UCSD-AML1 (cell line): ENCODE results near the gene TIMP2.
A peak's percentile ranks its signal among the peaks of the same experiment; 100 is the strongest.
"Not testable (repeated sequence)": the region's sequence is repeated elsewhere in the genome, so short reads cannot be mapped to it uniquely, and the experiment has no call there.

ENCODE experiments used
- DNase-seq: peaks from one replicate; lab custom pipeline; 2025; ENCODE audit not compliant: unreplicated experiment; lab: John Stamatoyannopoulos, UW

Gene TIMP2

DNA sequence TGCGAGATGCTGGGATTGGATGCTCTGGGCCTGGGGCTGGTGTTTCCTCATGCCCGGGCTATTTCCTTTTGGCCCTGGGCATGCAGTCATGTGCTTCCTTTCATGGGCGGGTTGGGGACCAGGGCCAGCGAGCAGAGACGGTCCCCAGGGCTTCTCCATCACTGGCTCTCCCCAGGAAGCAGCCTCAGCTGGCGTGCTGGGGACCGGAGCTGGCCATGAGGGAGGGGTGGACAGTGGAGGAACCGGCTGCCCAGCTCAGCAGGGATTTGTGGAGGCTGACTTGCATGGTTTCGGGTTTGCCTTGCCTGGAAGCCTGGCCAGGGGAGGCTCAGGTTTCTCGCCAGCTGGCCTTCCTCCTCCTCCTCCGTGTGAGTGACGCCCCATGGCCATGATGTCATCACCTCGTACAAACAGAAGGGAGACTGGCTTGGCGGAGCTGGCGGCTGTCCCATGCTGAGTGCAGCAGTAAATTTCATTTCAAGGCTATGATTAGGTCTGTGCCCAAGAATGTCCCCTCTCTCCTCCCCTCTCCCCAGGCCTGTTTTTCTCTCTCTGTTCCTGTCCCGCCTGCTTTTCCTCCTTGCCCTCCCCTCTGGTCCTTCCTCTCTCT lies 8.9 kb upstream of the TIMP2 start:
- DNase-seq, result peak; percentile 58

DNA sequence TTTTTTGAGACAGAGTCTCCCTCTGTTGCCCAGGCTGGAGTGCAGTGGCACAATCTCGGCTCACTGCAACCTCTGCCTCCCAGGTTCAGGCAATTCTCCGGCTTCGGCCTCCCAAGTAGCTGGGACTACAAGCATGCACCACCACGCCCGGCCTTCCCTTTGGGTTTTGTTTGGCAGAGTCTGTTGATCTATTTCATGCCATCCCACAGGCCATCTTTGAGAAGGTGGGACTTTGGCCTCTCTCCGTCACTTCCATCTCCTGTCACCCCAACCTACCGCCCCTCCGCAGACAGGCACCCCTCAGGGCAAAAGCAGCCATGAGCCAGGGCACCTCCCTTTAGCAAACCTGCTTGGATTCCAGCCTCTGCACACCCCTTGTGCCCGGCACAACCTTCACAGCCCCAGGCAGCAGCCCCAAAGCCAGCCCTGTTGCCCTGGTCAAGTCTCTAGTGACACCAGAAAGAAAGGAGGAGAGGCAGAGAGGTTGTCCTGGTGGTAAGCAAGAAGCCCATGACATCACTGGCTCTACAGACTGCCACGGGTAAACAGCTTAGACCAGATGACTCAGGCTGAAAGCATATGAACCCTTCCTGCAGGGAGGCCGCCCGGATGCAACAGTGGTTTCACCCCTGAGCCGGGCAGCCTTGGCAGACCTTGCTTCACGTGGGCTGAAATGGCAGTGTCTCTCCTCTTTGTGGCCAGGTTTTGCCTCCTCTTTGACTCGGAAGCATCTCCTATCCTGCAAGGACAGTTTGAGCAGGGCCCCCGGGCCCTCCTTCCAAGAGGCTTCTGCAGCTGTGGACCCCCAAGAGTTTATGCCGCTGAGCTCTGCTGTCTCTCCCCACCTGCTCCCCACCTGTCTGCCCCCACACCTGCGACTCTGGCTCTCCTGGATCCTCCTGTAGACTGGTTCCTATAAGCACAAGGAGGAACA lies 8.1 kb upstream of the TIMP2 start:
- peak; percentile 76 for DNase-seq

DNA sequence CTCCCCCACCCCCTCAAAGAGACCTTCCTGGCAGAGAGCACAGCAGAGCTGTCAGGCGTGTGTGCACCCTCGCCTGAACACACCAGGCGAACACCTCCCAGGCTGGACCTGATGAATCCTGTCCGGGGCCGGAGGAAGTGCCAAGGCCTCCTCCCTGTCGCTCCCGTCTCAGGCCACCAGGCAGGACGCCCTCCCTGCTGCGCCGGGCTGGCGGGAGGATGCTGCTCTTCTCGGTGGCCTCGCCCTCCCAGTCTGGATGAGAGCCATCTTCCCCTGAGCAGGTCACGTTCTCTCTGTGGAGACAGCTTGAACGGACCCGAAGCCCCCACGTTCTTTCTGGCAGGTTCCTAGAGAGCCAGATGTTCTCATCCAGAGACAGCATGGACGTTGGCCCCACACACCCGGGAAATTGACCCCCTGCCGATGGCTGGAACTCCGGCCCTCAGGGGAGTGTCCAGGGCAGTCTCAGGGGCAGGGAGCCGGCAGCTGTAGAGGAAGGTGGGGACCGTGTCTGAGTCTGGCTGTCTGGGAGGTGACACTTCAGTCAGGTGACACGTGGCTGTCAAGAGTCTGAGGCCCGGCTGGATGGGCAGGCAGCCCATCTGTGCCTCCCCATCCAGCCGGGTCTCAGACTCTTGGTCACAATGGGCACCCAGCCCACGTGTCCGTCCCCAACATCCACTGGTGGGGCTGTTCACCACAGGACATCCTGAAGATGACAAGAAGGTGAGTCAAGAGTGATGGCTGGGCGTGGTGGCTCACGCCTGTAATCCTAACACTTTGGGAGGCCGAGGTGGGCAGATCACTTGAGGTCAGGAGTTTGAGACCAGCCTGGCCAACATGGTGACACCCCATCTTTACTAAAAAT lies 5.0 kb upstream of the TIMP2 start:
- DNase-seq, result no peak

DNA sequence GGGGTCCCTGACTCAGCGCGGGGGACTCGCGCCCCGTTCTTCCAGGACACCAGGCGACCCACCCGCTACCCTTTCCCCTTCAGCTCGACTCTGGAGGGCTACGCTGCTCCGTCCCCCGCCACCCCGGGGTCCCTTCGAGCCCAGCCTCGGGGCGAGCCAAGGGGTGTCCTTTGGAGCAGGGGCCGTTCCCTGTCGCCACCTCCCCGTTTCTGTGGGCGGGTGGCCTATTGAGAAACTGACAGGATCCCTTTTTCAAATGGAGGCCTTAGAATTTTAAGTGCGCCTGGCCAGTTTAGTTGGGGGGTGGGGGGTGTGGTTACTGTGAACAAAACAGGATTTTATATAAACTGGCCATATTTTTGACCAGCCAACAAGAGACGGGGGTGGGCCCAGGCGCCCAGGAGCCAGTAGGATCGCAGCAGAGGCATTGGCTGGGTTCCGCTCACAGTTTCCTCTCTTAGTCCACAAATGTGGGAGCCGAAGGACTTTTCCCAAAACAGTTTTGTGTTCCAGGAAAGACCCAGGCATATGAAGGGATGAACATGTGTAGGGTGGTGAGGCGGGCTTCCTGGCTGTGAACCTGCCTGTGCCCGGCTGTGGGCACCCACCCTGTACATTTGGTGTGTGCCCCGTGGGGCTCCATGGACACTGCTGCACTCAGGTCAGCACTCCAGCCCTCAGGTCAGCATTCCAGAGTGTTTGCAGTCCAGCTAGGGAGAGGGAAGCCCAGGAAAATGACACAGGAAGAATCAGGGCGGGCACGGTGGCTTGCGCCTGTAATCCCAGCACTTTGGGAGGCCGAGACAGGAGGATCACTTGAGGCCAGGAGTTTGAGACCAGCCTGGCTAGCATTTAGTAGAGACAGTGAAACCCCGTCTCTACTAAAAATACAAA lies 722 bp upstream of the TIMP2 start:
- DNase-seq, result peak; percentile 44

DNA sequence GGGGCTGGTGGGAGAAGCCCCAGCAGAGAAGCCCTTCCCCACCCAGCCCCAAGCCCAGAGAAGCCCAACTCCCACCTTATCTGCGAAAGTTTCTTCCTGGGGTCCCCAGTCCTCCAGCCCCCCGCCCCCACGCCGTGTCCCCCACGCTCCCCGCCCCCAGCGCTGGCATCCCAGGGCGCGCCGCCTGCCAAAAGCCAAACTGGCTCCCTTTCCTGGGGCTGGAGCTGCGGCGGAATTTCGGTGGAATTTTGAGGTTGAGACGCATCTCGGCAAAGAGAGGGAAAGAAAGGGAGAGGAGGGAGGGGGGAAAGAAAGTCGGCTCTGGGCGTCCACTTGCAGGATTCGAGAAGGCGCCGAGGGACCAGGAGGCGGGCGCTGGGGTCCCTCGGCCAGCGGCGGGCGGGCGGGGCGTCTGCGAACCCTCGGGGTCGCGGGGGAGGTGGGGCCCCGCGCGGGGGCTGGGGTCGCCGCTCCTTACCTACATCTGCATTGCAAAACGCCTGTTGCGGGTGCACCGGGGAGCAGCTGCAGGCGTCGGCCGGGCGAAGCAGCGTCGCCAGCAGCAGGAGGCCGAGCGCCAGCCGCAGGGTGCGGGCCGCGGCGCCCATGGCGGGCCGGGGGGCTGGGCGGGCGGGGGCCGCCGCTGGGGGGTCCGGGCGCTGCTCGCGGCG lies 571 bp downstream of the TIMP2 start:
- DNase-seq, result no peak

DNA sequence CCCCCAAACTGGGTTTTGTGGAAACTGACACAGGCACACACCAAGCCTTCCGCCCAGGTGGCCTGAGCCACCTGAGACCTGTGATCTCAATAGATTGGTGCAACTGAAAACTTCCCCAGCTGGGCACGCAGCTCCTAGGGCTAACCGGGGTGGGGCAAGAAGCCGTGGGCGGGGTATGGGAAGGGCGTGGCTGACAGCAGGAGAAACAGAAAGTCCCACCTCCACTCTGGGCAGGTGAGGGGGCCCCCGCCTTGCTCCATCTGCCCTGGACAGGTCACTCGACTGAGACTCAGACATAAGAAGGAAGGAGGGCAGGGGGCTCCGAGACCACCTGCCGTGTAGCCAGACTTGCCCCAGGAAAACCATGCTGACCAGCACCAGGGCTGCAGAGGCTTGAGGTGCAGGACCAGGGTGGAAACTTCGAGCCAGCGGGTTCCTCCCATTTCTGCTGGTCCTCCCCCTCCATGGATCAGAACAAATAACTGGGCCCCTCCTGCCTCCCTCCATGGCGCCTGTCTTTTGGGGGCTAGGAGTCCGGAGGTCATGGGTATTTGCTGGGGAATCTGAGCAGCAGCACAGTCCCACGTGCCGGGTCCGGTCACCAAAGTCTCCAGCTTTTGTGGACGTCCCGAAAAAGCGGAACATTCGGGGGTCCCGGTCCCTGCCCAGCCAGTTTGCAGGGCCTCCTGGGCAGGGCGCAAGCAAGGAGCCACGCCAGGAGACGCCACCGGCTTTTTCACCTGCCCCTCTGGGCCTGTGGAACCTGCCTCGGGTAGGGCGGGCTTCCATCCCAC lies 1.3 kb downstream of the TIMP2 start:
- DNase-seq, result peak; percentile 58

DNA sequence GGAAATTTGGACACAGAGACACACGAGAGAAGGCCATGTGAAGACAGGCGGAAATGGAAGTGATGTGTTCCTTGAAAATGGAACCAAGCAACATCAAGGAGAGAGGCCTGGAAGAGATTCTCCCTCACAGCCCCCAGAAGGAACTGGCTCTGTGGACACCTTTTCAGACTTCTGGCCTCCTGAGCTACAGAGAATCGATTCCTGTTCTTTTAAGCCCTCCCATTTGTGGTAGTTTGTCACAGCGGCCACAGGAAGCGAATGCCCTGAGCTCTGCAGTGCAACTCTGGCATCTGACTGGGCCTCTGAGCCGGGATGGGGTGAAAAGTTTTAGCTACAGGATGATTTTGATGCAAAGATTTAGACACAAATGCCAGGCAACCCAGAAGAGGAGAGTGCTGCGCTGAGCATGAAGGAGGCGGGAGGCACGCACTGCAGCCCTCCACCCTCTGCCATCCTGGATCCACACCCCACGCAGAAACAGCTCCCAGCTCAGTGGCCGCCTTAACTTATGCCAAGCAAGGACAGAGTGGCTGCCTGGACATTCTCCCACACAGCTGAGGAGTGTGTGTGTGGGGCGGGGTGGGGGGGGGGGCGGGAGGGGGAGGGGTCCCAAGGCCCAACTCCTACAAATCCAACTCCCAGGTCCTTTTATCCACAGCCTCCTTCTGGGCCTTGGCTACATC lies 2.2 kb downstream of the TIMP2 start:
- peak; percentile 46 for DNase-seq

DNA sequence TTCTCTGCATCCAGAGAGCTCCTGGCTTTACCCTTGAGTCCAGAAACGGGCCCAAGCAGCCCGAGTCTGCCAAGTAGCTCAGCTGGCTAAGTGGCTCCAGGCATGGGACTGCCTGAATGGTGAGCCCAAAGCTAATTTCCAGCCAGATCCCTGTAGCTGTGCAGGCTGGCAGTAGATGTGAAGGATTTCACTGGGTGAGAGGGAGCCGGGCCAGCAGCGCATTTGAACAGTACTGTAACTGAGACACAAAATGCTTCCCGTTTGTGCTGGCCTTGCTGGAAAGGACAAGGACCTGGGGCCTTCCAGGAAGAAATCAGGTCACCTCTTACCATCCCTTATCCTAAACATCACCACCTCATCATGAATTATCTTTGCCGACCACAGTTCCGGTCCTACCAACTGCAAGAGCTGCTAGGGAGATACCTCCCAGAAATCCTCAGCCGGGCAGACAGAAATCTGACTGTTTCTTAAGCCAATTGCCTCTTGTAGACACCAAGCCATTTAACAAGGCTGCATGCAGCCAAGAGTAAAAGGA lies 3.7 kb downstream of the TIMP2 start:
- no peak for DNase-seq

DNA sequence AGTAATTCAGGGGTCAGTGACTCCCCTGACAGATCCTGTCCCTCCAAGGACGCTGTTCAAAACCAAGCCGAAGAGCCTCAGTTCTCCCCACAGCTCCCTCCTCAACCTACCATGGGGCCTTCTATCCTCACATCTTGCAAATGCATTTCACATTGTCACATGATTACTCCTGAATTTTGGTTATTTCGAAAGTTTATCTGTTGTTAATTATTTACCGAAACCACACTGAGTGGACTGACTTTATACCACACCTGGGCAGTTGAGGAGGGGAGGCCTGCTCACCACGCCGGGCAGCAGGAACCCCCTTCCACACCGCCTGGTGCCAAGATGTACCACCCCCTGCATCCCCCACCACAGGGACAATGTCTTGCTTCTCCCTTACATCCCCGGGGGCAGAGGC lies 4.7 kb downstream of the TIMP2 start:
- DNase-seq, result no peak

DNA sequence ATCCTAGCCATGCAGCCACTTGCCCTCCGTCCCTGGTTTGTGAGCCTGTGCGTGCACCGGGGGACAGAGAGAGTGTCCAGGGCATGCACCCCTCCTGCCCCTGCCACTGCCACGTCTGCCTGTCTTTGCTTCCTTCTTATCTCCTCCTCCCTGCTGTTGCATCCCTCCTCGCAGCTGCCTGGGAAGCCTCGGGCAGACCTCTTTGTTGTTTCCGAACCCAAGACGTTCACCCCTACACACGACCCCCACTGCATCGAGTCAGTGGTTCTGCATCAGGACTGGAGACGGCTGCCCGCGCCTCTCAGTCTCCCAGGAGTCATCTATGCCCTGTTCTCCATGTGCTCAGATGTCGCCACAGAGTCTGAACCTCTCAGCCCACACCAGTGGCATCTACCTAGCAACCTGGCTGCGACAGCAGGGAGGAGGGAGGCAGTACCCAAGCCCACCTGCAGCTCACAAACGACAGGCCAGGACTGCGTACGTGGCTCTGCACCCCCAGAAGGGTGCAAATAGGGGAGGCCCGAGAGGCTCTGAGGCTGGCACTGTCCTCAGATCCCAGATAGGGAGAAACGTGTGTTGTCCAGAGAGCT lies 5.2 kb downstream of the TIMP2 start:
- no peak for DNase-seq

DNA sequence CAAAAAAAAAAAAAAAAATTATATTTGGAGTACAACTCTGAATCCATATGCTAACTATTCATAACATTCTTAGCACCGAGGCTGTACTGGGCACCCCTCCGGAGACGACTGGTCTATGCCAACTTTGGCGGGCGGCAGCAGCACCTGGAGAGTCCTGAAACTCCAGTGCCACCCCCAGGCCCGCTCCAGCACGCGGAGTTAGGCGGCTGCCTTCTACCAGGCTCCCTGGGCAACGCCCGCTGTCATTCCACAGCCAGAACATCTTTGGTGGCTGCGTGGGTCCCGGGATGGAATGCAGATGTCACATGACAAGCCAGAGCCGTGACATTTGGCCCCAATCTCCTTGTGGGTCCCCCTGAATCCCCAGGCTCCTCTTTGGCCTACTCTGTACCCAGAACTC lies 6.2 kb downstream of the TIMP2 start:
- DNase-seq, result no peak

DNA sequence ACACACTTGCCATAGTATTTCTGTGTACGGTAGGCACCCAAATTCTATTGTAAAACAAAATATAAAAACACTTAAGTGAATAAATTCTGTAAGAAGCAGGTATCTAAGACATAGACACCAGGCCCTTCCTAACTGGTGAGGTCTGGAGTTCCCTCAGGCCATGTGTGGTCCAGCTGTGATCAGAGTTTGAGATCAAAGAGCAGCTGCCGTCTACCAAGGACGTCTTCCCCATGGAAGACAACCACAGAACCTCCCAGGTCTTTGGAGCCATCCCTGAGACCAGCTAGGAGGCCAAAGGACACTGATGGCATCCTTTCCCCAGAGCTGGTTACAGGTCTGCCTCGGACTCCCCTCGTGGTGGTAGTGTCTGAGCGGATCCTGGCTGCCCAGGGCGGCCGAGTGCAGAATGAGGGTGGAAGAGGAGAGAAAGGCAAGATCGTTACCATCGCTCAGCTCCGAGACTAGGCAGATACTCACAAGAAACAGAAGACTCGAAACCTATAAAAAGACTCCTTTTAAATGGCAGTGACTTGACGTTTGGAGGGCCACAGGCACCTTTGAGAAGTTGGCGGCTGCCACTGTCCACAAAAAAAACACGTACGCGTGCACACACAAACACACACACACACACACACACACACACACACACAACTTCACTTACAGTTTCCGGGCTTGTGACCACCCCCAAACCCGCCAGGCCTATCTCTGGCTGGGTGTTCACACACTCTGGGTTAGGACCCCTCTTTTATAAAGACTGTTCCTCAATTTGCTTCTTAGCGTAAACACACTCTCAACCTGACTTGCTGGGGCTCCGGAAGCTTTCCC lies 7.5 kb downstream of the TIMP2 start:
- DNase-seq, result no peak

DNA sequence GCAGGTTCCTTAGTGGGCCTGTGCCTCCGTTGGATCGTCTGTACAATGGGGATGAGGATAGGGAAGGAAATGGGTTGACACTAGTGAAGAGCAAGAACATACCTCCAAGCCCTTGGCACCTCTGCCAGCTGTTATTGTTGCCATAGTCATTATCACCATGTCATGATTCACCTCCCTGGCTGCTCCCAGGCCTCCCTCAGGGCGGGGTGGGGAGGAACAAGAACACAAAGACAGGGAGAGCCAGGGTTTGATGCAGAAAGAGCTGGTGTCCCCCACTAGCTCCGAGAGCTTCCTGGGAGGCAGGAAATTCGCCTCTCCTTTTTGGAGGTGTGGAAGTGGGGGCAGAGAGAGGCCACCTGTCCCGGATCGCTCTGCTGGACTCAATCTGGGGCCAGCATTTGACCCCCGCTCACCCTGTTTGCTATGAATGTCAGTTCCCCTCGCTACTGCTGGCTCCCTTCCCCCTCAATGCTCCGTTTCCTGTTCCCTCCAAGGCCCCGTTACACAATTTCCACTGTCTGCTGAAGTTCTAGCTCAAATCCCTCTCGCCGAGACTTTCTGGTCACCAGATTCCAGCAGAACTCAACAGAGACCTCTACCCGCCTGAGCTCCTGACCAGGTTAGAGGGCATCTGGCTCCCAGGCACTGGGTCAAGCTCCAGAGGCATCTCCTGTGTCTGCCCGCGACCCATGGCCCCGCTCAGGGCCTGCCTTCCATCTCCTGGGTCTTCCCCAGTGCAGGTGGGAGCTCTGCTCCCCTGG lies 9.1 kb downstream of the TIMP2 start:
- DNase-seq, result peak; percentile 55

DNA sequence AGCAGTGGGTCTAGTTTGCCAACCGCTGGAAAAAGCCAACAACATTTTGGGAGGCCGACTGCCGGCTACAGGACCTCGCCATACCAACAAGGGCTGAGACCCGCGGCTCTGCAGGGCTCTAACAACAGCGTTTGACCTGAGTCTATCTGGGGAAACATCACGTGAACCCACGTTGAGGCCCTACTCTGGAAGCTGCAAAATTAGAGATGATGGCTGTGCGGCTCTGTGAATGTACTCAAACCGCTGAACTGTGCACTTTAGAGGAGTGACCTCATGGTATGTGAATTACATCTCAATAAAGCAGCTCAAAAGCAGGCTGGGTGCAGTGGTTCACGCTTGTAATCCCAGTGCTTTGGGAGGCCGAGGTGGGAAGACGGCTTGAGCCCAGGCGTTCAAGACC lies 12.1 kb downstream of the TIMP2 start:
- no peak for DNase-seq

DNA sequence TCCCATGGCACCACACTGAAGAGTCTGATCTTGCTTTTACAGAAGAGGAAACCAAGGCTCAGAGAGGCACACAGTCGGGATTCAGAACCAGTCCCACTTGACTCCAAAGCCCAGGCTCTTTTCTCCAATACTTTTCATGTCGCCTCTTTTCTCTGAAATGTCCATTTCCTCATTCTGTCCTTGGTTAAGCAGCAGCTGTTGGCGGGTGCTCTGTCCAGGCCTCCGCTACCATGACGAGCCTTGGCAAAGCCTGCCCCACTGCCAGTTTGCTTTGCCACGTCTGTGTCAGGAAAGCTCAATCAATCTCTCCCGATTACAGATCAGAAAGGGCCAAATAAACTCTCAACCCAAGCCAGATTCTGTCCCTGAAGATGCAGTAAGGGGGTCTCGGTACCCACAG lies 13.1 kb downstream of the TIMP2 start:
- no peak for DNase-seq

DNA sequence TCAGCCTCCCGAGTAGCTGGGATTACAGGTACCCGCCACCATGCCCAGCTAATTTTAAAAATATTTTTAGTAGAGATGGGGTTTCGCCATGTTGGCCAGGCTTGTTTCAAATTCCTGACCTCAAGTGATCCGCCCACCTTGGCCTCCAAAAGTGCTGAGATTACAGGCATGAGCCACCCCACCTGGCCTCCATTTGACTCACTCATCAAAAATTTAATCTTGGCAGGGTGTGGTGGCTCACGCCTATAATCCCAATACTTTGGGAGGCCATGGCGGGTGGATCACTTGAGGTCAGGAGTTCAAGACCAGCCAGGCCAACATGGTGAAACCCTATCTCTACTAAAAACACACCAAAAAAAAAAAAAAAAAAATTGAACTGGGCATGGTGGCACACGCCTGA lies 13.6 kb downstream of the TIMP2 start:
- not testable (repeated sequence) for DNase-seq
